ENCODE measurements around the gene TESPA1. TPM values are rescaled to one million over a fixed set of nuclear protein-coding genes. Genes with fewer than 3 reads are reported as not detected.
A peak's percentile ranks its signal among the peaks of the same experiment; 100 is the strongest.

Gene TESPA1
- total RNA-seq, 1 experiment from 2014 or later = 0.39 TPM

- peak; percentile 98 for TF ChIP-seq JUN (CRISPR knock-in tag; IDR thresholded peaks at IDR 0.05)
- TF ChIP-seq, protein P1, sequence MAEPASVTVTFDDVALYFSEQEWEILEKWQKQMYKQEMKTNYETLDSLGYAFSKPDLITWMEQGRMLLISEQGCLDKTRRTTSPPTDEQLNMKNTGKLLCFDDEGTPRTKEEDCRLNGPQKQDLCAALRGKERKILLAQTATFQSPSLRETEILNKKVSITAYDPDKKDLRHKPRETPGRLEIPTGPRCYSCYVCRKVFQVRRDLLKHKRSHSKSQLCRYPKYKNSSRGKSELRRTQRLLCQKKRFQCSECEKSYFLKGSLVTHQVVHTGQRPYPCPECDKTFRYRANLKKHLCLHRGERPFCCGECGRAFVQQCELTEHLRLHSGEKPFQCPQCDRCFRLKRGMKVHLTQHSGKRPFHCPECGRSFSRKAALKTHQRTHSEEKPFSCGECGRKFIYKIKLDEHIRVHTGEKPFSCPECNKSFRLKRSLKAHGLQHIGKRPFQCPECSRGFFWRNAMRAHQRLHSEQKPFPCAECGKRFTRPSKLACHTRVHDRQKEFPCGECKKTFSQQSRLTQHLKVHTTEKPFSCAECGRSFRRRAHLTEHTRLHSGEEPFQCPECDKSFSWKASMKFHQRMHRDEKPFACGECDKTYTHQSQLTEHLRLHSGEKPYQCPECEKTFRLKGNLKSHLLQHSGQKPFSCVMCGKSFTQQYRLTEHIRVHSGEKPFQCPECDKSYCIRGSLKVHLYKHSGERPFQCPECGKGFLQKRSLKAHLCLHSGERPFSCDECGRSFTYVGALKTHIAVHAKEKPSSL (CRISPR knock-in tag; conservative IDR thresholded peaks at IDR 0.05) = no peak
- no peak for TF ChIP-seq ZNF512 (CRISPR knock-in tag; IDR thresholded peaks at IDR 0.05; ENCODE audit: borderline replicate concordance)
- no peak for TF ChIP-seq NFATC4 (CRISPR knock-in tag; IDR thresholded peaks at IDR 0.05)
- no peak for TF ChIP-seq NR3C1 (CRISPR knock-in tag; conservative IDR thresholded peaks at IDR 0.05; ENCODE audit: low read depth)
- peak; percentile 50; the same call in 1 of the 2 replicates for TF ChIP-seq NFYB (CRISPR knock-in tag; conservative IDR thresholded peaks at IDR 0.05; ENCODE audit: low read depth)
- TF ChIP-seq NR1H2 (CRISPR knock-in tag; IDR thresholded peaks at IDR 0.05) = no peak
- TF ChIP-seq MXD4 (CRISPR knock-in tag; IDR thresholded peaks at IDR 0.05; ENCODE audit: borderline replicate concordance) = no peak
- 0 out of 2 replicates have a peak, but pooled peaks have one; percentile 47 for TF ChIP-seq RELA (CRISPR knock-in tag; IDR thresholded peaks at IDR 0.05; ENCODE audit: borderline replicate concordance)
- TF ChIP-seq ZNF671 (CRISPR knock-in tag; IDR thresholded peaks at IDR 0.05) = no peak
- TF ChIP-seq, protein P2, sequence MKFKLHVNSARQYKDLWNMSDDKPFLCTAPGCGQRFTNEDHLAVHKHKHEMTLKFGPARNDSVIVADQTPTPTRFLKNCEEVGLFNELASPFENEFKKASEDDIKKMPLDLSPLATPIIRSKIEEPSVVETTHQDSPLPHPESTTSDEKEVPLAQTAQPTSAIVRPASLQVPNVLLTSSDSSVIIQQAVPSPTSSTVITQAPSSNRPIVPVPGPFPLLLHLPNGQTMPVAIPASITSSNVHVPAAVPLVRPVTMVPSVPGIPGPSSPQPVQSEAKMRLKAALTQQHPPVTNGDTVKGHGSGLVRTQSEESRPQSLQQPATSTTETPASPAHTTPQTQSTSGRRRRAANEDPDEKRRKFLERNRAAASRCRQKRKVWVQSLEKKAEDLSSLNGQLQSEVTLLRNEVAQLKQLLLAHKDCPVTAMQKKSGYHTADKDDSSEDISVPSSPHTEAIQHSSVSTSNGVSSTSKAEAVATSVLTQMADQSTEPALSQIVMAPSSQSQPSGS (CRISPR knock-in tag; IDR thresholded peaks at IDR 0.05; ENCODE audit: borderline replicate concordance, low read depth) = no peak
Observed at GRCh38 chr12:55019784-55020183, 35.2 kb upstream of the TESPA1 start, which contains the start of gene NEUROD4 (continued).

GRCh38 chr12:55017416-55017925 is 32.9 kb upstream of the TESPA1 start:
- ATAC-seq = peak; percentile 32
- CTCF ChIA-PET = no interaction called here

More at GRCh38 chr12:55017416-55017925, 32.9 kb upstream of the TESPA1 start:
- Mint-ChIP-seq H3K36me3 (peaks cover 19% of the 10 kb centered on the region), H3K27me3 (ENCODE audit: low read depth) (peaks cover 25% of the 10 kb centered on the region), H3K4me1 (peaks cover 28% of the 10 kb centered on the region), H3K9me3 (peaks cover 20% of the 10 kb centered on the region), H3K27ac (no peak overlapping the region), H3K4me3 (no peak overlapping the region)
- POLR2A ChIA-PET = no interaction called here
- peak; percentile 29 for DNase-seq (ENCODE audit: low spot score)
- no peak for TF ChIP-seq CDX4 (CRISPR knock-in tag; IDR thresholded peaks at IDR 0.05; ENCODE audit: borderline replicate concordance)
- TF ChIP-seq, protein P3, sequence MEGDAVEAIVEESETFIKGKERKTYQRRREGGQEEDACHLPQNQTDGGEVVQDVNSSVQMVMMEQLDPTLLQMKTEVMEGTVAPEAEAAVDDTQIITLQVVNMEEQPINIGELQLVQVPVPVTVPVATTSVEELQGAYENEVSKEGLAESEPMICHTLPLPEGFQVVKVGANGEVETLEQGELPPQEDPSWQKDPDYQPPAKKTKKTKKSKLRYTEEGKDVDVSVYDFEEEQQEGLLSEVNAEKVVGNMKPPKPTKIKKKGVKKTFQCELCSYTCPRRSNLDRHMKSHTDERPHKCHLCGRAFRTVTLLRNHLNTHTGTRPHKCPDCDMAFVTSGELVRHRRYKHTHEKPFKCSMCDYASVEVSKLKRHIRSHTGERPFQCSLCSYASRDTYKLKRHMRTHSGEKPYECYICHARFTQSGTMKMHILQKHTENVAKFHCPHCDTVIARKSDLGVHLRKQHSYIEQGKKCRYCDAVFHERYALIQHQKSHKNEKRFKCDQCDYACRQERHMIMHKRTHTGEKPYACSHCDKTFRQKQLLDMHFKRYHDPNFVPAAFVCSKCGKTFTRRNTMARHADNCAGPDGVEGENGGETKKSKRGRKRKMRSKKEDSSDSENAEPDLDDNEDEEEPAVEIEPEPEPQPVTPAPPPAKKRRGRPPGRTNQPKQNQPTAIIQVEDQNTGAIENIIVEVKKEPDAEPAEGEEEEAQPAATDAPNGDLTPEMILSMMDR (IDR thresholded peaks at IDR 0.05) = no peak
